Fibroblast of lung (primary cell): Measurements from ENCODE around the gene DLG2. TPM values are rescaled to one million over a fixed set of nuclear protein-coding genes. Genes with fewer than 3 reads are reported as not detected.

ENCODE experiments used
- DNase-seq, 2 donors: peaks; one replicate each; pipeline versions ENCODE4 v3.0.0 to v3.0.0-alpha.2; 2010; ENCODE audit warnings: low read depth in 2 of 2
- H2AFZ ChIP-seq: 2 replicates; pipeline ENCODE4 v1.5.1; 2012; ENCODE audit warnings: low read length, control low read depth, inconsistent platforms
- H3K27ac ChIP-seq: 2 replicates; pipeline ENCODE4 v1.5.1; 2011; ENCODE audit warnings: low read length, control low read depth; ENCODE audit not compliant: insufficient read depth
- H3K27me3 ChIP-seq: 2 replicates; pipeline ENCODE4 v1.5.1; 2011; ENCODE audit warnings: mild to moderate bottlenecking, low read length; ENCODE audit not compliant: control insufficient read depth, insufficient read depth
- H3K36me3 ChIP-seq: 2 replicates; pipeline ENCODE4 v1.5.1; 2011; ENCODE audit warnings: low read length; ENCODE audit not compliant: control insufficient read depth, insufficient read depth
- H3K4me1 ChIP-seq: 2 replicates; pipeline ENCODE4 v1.5.1; 2011; ENCODE audit warnings: low read length; ENCODE audit not compliant: control insufficient read depth, insufficient read depth; ENCODE audit errors: extremely low read depth
- H3K4me2 ChIP-seq: 2 replicates; pipeline ENCODE4 v1.5.1; 2011; ENCODE audit warnings: low read length, control low read depth; ENCODE audit not compliant: insufficient read depth; ENCODE audit errors: extremely low read depth
- H3K4me3 ChIP-seq, 4 experiments: fragments of 200-600 bp in 1 of 4; sonication (generic) in 1 of 4; replicated peaks in 1 of 4; 2 replicates each; pipeline ENCODE4 v1.5.1; 2011 to 2016; ENCODE audit warnings: low read length in 4 of 4, low read depth in 3 of 4, mild to moderate bottlenecking in 3 of 4, control low read depth in 2 of 4, inconsistent platforms in 1 of 4, mixed read lengths in 1 of 4; ENCODE audit not compliant: insufficient read depth in 1 of 4; ENCODE audit errors: control extremely low read depth in 1 of 4
- H3K79me2 ChIP-seq: 2 replicates; pipeline ENCODE4 v1.5.1; 2012; ENCODE audit warnings: mild to moderate bottlenecking, low read length, inconsistent platforms; ENCODE audit not compliant: control insufficient read depth, insufficient read depth
- H3K9ac ChIP-seq: 2 replicates; pipeline ENCODE4 v1.5.1; 2011; ENCODE audit warnings: mild to moderate bottlenecking, low read length, control low read depth; ENCODE audit not compliant: insufficient read depth
- H3K9me3 ChIP-seq: 2 replicates; pipeline ENCODE4 v1.5.1; 2012; ENCODE audit warnings: low read depth, low read length; ENCODE audit not compliant: control insufficient read depth, insufficient read depth
- H4K20me1 ChIP-seq: 2 replicates; pipeline ENCODE4 v1.5.1; 2011; ENCODE audit warnings: low read length; ENCODE audit not compliant: control insufficient read depth, insufficient read depth; ENCODE audit errors: extremely low read depth
- CTCF ChIP-seq, 2 donors: IDR thresholded peaks in 1 of 2; conservative IDR thresholded peaks in 1 of 2; 1 replicate in 1 of 2; 2 replicates in 1 of 2; pipeline ENCODE4 v1.5.1; 2011 to 2012; ENCODE audit warnings: low read length in 2 of 2, control low read depth in 1 of 2, inconsistent platforms in 1 of 2, low read depth in 1 of 2, mild to moderate bottlenecking in 1 of 2
- EZH2 ChIP-seq: IDR thresholded peaks from 2 replicates; pipeline ENCODE4 v1.5.1; 2012; ENCODE audit warnings: low read length, control low read depth, mild to moderate bottlenecking; ENCODE audit errors: missing control alignments
- polyA plus RNA-seq, 2 donors: library from polyadenylated mRNA; depleted of rRNA in 1 of 2; stranded (reverse) in 1 of 2; unstranded in 1 of 2; fragments of >200 nt; gene quantifications; 2 replicates each; pipeline ENCODE4 v1.2.1, GENCODE V29; 2011 to 2012; ENCODE audit warnings: missing spikeins in 1 of 2
- total RNA-seq: library from RNA; depleted of rRNA; stranded (reverse); fragments of >200 nt; gene quantifications from 2 replicates; pipeline ENCODE4 v1.2.1, GENCODE V29; 2014

The DLG2 gene
- total and polyA plus RNA-seq, 2 donors (not counting 1 experiment from before 2014, with no cell fraction given) = 0.77 to 2.3 TPM

GRCh38 chr11:84390441-84391078 lies 1236.6 kb downstream of the DLG2 start:
- H3K9ac ChIP-seq = no peak overlapping the region
- H3K79me2 ChIP-seq = no peaks in the 10 kb centered on the region
- H3K4me2 ChIP-seq = no peak overlapping the region
- H2AFZ ChIP-seq = no peak overlapping the region
- DNase-seq = peak in 1 of 2 donors; percentile 25
- H3K36me3 ChIP-seq = no peaks in the 10 kb centered on the region
- no peaks in the 10 kb centered on the region for H4K20me1 ChIP-seq
- no peaks in the 10 kb centered on the region for H3K4me1 ChIP-seq
- no peak overlapping the region for H3K27ac ChIP-seq
- no peak overlapping the region for H3K4me3 ChIP-seq
- no peaks in the 10 kb centered on the region for H3K27me3 ChIP-seq
- TF ChIP-seq EZH2 (no peak), CTCF (conservative IDR thresholded peaks at IDR 0.05 in 1 of 2, IDR thresholded peaks at IDR 0.05 in 1 of 2; ENCODE audit: low read depth in 1 of 2, low read length in 2 of 2) (no peak)
- no peaks in the 10 kb centered on the region for H3K9me3 ChIP-seq

GRCh38 chr11:84389696-84390095 lies 1237.4 kb downstream of the DLG2 start:
- Histone ChIP-seq H3K79me2 (no peaks in the 10 kb centered on the region), H3K9me3 (no peaks in the 10 kb centered on the region), H4K20me1 (no peaks in the 10 kb centered on the region), H3K36me3 (no peaks in the 10 kb centered on the region), H3K4me1 (no peaks in the 10 kb centered on the region), H3K27me3 (no peaks in the 10 kb centered on the region), H3K4me2 (no peak overlapping the region), H3K27ac (no peak overlapping the region), H2AFZ (no peak overlapping the region), H3K4me3 (no peak overlapping the region), H3K9ac (no peak overlapping the region)
- DNase-seq = no peak
- TF ChIP-seq CTCF (conservative IDR thresholded peaks at IDR 0.05 in 1 of 2, IDR thresholded peaks at IDR 0.05 in 1 of 2; ENCODE audit: low read depth in 1 of 2, low read length in 2 of 2) (no peak), EZH2 (no peak)

GRCh38 chr11:84384731-84385130 lies 1242.4 kb downstream of the DLG2 start:
- H3K79me2 ChIP-seq = no peaks in the 10 kb centered on the region
- H3K9ac ChIP-seq = no peak overlapping the region
- no peak overlapping the region for H3K4me2 ChIP-seq
- no peaks in the 10 kb centered on the region for H3K27me3 ChIP-seq
- DNase-seq = peak; percentile 30 to 49
- H3K36me3 ChIP-seq = no peaks in the 10 kb centered on the region
- H3K4me3 ChIP-seq = no peak overlapping the region
- TF ChIP-seq EZH2 = no peak
- TF ChIP-seq CTCF (conservative IDR thresholded peaks at IDR 0.05 in 1 of 2, IDR thresholded peaks at IDR 0.05 in 1 of 2; ENCODE audit: low read depth in 1 of 2, low read length in 2 of 2) = peak; percentile 91 to 92
- no peak overlapping the region for H3K27ac ChIP-seq
- H4K20me1 ChIP-seq = no peaks in the 10 kb centered on the region
- no peak overlapping the region for H2AFZ ChIP-seq
- H3K4me1 ChIP-seq = no peaks in the 10 kb centered on the region
- no peaks in the 10 kb centered on the region for H3K9me3 ChIP-seq
